ENCODE results near the gene SH3RF3.

Gene SH3RF3

DNA sequence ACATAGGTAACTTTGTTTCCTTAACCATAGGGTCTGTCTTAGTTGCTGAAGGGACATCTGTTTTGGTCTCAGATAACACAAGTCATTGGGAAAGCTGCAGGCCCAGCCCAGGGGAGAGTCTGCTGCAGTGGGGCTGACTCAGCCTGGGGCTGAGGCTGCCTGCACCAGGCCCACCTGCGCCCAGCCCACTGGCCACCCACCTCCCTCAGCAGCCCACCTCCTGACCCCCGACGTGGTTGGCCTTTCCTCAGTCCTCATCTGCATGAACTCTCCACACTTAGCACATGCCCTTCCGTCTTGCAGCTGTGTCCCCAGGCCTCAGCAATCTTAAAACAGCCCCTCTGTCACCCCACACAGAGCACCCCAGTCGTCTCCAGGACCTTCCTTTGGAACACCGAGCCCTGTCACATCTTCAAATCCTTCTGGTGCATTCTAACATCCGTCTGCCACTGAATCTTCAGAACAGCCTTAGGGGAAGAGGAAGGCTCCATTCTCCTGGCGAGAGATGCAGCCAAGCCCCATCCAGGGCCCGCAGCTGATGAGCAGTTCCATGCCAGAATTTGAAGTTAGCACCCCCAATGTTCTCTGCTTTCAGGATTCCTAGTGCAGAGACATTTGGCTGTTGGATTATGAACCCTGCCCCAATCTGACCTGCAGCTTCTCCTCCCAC lies 253.4 kb downstream of the SH3RF3 start:
- no peak for DNase-seq

DNA sequence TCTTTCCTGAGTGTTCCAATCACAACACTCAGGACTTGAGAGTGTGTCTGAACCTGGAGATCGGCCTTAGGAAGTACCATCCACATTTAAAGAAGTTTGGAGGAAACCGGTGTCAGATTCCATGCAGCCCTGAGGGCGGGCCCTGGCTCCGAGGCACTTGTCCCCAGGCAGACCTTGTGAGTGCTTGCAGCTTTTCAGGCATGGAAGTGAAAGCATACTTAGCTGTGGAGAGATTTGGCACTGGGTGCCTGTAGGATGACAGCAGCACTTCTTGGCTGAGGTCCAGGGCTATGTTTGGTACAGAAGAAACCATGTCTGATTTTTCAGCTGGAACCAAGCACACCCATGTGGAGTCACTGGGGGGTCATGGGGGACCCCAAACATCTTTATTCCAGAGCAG lies 253.9 kb downstream of the SH3RF3 start:
- no peak for DNase-seq

DNA sequence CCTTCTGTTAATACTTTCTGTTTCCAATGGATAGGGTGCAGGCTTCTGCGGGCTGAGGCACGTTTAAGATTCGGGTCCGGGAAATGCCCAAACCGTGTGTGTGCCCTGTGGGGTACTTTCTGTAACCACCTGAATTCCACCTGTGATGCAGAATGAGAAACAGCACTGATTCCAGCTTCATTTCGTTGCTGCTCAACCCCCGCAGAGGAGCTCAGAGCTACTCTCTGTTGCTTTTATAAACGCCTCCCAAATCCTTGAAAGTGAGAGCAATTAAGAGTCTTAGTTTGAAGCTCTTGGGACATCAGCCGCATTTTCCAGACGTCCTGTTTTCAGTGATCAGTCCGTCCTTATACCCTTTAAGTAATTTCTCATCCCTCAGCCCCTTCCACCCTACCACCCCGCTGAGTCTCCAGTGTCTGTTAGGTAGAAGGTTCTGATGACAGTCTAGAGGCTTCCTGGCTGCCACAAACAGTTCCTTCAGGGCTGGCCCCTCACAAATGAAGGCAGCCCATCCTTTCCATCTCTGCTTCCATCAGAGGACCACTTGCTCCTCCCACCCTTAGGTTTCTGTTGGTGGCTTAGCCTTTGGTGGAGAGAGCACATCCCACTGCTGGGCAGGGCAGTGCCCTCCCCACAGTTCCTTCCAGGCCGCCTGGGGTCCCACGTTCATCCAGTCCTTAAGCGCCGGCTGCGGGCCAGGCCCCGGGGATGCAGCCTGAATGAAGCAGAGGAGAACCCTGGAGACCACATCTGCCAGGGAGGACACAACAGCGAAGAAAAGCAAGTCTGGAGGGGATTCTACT lies 254.7 kb downstream of the SH3RF3 start:
- DNase-seq, result no peak

DNA sequence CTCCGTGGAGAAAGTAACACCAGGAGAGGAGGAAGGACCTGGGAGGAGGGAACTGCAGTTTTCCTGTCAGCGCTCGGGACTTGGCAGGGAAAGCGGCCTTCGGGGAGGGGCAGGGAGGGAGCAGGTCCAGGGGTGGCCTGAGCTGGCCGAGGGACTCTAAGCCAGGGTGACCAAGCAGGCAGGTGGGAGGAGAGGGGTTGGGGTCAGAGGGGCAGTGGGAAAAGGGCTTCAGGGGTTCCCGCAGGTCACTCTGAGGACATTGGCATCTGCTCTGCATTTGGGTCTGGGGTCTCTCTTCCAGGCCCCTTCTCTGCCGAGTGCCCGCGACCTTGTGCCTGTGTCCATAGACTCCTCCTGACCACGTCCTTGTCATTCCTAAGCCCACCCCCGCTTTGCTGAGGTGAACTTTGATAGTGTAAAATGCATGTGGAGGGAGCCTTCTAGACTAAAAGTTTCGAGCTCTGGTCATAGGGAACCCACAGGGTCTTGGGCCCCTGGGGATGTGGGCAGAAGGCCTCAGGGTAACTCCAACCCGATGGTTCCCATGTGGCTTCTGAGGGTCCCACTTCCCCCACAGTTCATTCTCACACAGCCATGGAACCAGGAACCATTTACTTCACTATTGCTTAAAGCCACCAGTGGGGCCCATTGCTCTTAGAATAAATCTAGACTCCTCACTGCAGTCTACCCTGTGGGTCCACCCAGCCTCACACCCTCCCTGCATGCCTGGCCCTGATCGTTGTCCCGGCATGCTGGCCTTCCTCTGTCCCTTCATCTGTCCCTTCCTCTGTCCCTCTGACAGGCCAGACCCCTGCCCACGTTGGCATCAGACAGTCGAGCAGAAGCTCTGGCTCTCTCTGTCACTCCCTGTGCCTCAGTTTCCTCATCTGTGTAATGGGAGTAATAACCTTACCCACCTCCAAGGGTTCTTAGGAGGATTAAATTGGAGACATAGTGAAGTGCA lies 255.6 kb downstream of the SH3RF3 start:
- DNase-seq, result no peak

DNA sequence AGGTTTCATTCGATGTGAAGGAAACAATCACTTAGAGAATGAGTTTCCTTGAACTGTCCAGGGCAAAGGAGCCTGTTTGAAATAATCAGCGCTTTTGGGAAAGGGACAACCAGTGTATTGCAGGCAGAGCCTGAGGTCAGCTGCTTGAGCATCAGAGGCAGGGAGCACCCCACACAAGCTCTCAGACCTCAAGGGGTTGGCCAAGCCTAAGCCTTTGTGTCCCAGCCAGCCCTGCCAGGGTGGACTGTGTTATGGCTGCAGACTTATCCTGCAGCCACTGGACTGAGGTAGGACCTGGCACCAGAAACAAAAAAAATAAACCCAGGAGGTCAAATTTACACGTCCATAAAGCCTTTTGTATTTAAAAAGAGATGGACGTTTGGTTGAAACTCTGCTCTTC lies 256.5 kb downstream of the SH3RF3 start:
- DNase-seq, result no peak

DNA sequence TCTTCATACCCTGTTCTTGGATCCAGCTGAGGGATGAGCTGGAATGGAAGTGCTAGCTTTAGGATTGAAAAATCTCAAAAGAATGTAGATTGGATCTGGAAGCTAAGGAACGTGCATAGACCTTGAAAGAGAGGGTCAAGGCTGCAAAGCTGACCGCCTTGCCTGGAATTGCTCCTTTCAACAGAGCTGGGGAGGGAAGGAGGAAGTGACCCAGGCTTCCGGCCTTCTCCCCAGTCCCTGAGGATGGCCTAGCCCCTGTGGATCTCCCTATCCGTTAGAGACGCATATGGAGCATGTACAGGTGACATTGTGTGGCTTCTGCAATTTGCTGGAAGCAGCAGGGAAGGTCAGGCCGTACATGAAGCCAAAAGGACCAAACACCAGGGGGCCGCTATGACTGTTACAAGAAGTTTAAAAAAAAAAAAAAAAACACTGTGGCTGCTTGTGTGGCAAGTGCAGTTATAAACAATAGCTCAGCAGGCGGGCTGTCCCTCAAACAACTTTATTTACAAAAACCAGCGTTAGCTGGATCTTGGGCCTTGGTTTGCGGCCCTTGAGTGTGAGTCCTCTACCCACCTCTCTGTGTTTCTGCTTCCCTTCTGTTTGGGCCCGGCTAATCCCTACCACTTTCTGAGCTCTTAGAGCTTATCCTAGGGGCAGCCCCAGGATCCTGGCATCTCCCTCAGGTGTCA lies 257.1 kb downstream of the SH3RF3 start:
- no peak for DNase-seq

DNA sequence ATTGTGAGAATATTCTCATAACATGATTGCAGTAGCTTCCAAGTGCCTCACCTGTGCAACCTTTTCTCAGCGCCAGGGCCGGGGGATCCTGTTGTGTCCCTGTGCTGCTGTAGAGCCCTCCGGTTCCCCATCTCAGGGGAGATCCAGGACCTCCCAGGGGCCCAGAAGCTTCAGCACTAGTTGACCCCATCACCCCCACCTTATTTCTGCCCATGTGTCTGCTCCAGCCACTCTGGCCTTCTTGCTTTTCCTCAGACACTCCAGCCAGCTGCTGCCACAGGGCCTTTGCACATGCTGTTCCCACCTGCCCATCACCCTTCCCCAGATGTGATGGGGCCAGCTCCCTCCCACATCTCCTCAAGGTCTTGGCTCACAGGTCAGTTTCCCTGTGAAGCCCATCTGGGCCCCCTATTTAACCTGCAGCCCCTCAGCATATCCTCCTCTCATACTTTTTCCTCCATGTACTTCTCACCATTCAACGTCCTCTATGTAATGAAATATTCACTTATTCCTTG lies 258.3 kb downstream of the SH3RF3 start:
- DNase-seq, result no peak

DNA sequence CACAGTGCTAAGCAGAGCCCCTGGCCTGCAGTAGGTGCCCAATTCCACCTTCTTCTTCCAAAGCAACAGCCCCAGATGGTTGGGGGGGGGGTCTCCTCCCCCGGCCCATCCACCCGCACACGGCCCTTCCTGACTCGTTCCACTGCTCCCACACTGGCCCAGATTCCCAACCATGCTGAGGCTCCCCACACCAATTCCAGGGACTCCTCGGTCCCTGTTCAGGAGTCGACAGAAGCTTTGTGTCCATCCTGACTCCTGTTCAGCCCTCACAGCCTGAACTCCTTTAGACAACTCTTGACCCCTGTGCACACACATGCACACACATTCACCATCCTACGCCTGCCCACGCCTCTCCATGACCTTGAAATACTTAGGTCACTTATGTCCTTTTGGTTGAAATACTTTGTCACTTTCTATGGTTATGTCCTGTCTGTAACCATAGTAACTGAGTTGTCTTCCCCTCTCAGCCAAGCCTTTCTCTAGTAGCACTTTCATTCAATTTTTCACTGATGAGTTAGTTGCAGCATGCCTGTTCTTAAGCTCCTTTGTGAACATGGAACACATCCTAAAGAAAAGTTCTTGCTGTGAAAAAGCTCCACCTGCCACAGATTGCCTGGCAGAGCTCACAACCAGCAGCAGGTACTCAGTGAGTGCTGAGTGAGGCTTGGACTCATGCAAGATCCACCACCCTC lies 258.9 kb downstream of the SH3RF3 start:
- DNase-seq, result no peak

DNA sequence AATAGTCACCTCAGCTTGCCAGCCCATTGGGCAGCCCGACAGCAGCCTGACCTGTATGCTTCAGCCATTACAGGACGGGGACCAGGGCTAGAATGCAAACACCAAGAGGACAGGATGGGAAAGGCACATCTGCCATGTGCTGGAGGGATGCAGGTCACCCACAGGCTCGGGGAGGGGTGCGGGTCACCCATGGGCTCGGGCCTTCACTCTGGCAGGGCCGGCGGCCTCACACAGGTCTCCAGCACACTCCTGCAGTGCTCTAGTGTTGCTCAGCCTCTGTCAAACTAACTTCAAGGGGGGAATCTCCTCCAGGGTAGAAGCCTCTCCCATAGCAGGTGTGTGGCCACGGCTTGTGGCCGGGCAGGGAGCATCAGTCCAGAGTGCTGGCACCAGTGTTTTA lies 262.2 kb downstream of the SH3RF3 start:
- DNase-seq, result no peak

DNA sequence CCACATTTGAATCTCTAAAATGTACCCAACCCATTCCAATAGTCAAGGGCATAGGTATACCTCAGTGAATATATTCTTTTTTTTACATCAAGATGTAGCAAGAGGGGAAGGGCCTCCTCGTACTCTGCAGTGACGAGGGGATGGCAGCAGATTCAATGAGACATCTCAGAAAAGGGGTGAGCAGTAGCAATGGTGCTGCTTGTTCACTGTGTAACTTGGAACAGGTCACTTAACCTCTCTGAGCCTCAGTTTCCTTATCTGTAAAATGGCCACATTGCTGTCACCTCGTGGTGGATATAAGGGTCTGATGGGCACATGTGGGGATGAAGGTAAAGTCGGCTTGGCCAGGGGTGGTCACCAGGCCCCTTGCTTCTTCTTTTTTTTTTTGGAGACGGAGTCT lies 263.1 kb downstream of the SH3RF3 start:
- DNase-seq, result no peak

DNA sequence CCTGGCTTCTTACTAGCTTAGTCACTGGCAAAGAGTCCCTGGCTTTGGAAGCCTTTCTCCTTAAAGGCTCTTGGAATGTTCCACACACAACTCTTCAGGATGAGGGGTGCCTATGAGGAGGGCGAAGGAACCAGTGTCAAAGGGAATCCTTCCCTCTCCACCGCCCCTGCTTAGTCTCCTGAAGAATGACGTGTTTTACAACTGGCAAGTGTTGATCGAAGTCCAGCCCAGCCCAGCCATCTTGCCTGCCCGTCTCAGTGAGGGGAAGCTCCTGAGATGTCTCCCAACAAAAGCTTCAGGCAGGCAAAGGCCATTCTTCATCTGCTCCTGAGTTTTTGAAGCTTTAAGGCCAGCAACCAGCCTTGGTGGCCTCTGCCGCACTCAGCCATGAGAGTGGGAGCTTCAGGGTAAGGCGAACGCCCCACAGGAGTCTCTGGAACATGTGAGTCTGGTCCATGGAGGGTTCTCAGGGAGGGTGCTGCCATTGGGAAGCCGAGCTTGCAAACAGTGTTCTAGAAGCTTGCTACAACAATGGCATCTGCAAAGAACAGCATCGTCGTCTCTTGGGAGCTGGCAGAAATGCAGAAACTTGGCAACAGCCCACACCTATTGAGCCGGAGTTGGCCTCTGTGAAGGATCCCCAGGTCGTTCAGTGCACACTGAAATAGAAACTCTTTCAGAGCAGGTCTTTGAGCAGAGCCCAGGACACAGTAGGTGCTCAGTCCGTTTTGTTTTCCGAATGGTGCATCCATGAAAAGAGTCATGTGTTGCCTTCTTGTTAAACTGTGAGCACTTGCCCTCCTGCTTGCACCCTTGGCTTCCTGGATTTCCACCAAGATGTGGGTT lies 264.0 kb downstream of the SH3RF3 start:
- no peak for DNase-seq

DNA sequence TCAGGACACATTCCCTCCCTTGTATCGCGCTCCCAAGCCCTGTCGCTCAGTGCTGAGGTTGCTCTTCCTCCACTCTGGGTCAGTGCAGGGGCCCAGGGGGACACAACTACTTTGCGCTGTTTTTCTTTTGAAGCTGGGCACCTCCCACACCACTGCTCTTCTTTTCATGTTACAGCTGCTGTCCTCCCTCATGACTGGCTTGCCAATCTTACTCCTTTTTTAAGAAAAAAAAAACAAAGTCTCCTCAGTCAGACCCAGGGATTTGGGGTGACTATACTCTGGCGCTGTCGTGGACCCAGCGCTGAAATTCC lies 264.6 kb downstream of the SH3RF3 start:
- no peak for DNase-seq

DNA sequence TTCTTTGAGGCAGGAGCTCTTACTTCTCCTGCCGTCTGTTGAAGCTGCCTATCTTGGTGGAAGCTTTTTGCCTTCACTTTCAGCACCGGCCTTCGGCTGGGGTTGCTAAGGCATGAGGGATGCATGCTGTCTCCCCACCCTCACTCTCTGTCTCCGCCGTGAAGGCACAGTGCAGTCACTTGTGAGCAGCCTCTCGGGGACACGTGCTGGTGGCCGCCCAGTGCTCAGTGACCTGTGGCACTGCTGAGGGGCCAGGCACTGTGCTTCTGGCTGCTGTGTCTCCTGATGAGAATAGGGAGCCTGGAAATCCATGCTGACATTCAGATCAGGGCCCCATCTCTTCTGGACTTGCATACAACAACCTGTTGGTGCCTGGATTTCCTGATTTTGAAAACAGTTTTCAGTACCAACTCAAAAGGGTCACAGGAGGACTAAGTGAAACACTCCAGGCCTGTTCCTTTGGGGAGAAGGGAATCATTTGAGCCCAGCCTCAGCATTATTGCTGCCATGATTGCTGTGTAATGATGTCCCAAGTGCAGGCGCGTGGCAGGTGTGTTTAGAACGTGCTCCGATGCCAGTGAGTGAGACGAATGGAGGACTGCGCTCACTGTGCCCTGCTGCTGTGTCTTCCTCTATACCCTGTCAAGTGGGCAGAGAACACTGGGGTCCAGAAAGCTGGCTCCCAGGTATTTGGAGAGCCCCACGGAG lies 266.6 kb downstream of the SH3RF3 start:
- DNase-seq, result no peak

DNA sequence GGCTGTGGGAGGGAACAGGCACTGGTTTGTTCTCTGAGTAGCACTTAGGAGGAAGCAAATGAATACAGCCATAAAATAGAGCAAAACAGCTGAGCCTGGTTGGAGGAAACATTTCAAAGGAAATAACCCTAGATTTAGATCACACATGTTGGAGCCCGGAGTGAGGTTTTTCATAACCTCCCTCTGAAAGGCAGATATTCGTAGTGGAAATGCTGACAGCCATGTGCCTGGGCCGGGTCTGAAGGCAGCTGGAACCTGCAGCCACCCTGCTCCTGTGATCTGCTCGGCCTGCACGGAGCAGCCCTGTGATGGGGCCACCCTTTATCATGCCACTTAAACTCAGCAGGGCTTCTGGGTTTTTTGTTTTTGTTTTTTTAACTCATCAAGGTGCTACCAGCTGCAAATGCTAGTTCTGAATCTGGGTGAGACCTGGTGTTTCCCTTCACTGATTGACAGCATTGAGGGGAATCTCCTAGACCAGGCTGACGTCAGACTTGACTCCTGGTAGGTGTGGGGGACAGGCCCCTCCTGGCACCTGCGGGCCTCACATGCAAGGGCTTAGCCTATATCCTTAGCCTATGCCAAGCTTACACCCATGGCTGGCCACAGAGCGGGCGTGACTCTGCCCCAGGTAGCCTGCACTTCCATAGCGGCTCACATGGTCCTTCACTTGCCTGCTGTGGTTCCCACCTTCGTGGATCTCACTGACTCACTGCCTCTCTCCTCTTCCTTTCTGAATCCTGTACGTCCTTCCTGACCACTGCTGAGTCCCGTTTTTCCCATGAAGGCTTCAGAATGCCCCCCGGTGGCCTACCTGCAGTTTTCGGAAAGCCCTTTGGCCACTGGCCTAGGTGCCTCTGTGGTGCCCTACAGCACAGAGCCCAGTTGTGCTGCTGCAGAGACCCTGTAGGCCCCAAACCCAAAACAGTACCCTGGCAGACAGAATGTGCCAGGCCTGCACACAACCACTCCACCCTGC lies 267.5 kb downstream of the SH3RF3 start:
- no peak for DNase-seq

DNA sequence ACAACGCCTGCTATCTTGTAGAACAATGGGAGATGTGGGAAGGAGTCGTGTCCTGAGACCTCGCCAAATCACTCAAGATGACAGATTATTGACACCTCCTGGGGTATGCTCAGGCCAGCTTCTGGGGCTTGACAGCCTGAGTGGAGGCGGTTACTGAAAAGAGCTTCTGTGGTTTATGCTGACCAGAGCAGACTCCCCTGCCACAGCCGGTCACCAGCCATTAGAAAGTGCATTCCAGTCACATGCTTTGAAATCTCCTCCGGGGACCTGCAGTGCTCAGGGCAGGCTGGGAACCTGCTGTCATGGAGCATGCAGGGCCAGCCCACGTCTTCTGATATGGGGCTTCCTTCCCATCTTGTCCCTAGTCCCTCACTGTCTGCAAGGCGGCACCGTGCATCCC lies 268.9 kb downstream of the SH3RF3 start:
- DNase-seq, result no peak

DNA sequence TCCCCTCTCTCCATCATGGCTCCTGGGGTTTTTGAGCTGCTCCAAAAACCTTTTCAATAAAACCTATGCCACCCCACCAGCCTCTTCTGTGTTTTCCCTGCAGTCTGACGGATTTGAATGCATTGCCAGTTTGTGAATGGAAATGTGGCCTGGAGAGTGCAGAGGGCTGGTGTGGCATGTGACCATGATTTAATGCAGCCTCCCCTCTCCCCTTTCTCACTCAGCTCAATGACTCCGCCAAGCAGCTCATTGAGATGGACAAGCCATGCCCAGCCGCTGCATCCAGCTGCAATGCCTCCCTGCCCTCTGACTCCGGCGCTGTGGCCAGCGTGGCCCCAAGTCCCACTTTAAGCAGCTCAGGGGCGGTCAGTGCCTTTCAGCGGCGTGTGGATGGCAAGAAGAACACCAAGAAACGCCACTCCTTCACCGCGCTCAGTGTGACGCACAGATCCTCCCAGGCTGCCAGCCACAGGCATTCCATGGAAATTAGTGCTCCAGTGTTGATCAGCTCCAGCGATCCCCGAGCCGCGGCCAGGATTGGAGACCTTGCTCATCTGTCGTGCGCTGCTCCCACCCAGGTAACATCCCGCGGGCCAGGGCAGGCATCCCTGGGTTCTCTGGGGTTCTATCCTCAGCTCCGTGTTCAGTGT lies 269.5 kb downstream of the SH3RF3 start:
- no peak for DNase-seq

DNA sequence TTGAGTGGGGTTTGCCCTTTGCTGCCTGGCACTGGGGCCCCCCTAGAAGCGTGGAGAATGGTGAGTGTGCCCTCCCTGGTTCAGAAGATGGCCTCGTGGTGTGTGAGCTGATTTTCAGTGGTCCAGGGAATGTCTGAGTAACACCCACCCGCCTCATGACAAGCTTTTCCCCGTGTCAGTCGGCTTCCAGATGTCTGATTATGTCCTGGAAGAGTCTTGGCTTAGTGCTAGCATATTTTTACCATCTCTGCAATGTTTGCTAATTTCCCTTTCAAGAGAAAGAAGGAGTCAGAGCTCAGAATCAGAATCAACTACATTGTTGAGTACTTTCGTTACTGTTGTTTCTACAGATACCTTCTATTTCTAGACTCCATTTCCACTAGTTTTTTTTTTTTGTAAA lies 270.1 kb downstream of the SH3RF3 start:
- no peak for DNase-seq

DNA sequence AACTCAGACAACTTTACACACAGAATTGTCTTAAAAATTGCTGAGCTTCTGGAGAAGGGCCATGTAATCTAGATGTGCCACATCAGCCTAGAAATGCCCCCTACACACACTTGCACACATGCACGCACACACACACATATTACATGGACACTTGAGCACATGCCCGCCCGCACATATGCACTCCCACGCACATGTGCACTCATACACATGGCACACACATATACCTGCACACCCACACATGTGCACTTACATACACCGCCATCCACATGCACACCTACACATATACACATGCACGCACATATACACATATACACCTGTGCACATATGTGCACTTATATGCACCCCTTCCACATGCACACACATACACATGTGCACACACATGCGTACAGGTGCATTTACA lies 271.1 kb downstream of the SH3RF3 start:
- DNase-seq, result no peak

DNA sequence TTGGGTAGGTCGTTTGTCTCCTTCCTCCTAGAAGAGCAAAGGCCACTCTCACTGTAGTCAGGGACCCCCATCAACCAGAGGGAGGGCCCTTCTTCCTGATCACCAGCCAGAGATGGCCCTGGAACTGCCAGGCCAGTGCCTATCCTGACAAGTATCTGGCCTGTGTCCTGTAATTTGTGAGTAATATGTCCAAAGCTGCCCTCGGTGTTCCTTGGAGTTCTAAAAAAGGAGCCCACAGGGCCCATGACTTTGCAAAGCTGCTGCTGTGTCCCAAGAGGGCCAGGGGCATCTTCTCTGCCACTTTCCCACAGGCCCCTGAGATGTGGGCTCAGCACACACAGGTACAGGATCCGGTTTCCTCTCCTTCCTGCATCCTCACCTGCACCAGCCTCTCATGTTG lies 272.4 kb downstream of the SH3RF3 start:
- no peak for DNase-seq
